ENCODE results near the gene SNX27.

GRCh38 chr1:151714820-151715725 is 103.2 kb downstream of the SNX27 start:
- no peak for TF ChIP-seq CTCF (conservative IDR thresholded peaks at IDR 0.05 in 1 of 2, IDR thresholded peaks at IDR 0.05 in 1 of 2; ENCODE audit: low read depth in 1 of 2, low read length in 2 of 2)
- no peak for TF ChIP-seq EZH2 (IDR thresholded peaks at IDR 0.05; ENCODE audit: low read length, missing control alignments)

Measured in fibroblast of lung (primary cell).